Lower leg skin (tissue), 4 donors: ENCODE results near the gene CTRL. TPM values are rescaled to one million over a fixed set of nuclear protein-coding genes. Genes with fewer than 3 reads are reported as not detected.

Experiments
- DNase-seq, 2 donors: peaks; one replicate each; pipeline ENCODE4 v3.0.0-alpha.2; 2019; ENCODE audit warnings: low spot score in 2 of 2
- H3K4me3 ChIP-seq: fragments of 200-600 bp; sonication (generic); 2 replicates; pipeline ENCODE4 v1.5.1; 2017; ENCODE audit warnings: mild to moderate bottlenecking, low read depth; ENCODE audit not compliant: poor library complexity, severe bottlenecking
- POLR2A ChIP-seq, 2 donors: fragments of 450-650 bp; IDR thresholded peaks; one replicate each; pipeline ENCODE4 v1.6.1; 2016 to 2017; ENCODE audit warnings: antibody characterized with exemption in 2 of 2, mild to moderate bottlenecking in 1 of 2, moderate library complexity in 1 of 2
- WGBS, 2 donors: methylation state at CpG; one replicate each; pipeline ENCODE4 v1.1.5; 2018; 5-methylcytosine and 5-hydroxymethylcytosine counted together
- intact Hi-C: fragments of 100-400 bp; cut with DNase I; formaldehyde crosslinking; loops from one replicate; pipeline ENCODE4 v1.15.0; 2023; ENCODE audit warnings: low total_unique reads
- total RNA-seq, 4 donors: library from RNA; depleted of rRNA; stranded (reverse); fragments of >200 nt; gene quantifications; one replicate each; pipeline ENCODE4 v1.1.0, GENCODE V29; 2016
- TF ChIP-seq, protein P1 (sequence below), 3 donors: fragments of 450-650 bp; IDR thresholded peaks; one replicate each; pipeline ENCODE4 v1.5.1; 2016; ENCODE audit warnings: antibody characterized with exemption in 3 of 3, mild to moderate bottlenecking in 3 of 3, moderate library complexity in 2 of 3

CTRL gene
- total RNA-seq, 4 donors from 2014 or later, result 0.84 to 1.7 TPM; not detected in 2

DNA sequence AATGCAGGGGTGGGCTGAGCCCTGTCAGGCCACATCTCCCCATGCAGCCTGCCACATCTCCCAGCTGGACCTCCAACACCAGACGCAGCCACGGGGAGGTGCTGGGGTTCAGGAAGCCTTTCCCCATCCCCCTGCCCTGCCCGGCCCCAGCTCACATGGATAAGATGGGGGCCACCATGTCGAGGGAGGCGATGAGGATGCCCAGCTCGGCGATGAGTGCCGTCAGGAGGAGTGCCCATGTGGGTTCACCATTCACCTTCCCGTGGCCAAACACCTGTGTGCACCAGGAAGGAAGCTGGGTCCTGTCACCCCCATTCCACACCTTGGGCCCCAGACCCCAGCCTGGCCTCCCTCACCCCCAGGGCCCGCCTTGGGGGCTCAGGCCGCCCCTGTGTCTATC lies 18.0 kb upstream of the CTRL start:
- TF ChIP-seq, protein P1, sequence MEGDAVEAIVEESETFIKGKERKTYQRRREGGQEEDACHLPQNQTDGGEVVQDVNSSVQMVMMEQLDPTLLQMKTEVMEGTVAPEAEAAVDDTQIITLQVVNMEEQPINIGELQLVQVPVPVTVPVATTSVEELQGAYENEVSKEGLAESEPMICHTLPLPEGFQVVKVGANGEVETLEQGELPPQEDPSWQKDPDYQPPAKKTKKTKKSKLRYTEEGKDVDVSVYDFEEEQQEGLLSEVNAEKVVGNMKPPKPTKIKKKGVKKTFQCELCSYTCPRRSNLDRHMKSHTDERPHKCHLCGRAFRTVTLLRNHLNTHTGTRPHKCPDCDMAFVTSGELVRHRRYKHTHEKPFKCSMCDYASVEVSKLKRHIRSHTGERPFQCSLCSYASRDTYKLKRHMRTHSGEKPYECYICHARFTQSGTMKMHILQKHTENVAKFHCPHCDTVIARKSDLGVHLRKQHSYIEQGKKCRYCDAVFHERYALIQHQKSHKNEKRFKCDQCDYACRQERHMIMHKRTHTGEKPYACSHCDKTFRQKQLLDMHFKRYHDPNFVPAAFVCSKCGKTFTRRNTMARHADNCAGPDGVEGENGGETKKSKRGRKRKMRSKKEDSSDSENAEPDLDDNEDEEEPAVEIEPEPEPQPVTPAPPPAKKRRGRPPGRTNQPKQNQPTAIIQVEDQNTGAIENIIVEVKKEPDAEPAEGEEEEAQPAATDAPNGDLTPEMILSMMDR (IDR thresholded peaks at IDR 0.05), result no peak
- TF ChIP-seq POLR2A (IDR thresholded peaks at IDR 0.05), result no peak
- 91 to 92% methylated on average over 11 of the region's 11 CpGs for WGBS, 2 donors
- no peak overlapping the region for H3K4me3 ChIP-seq
- DNase-seq, result no peak
- intact Hi-C loops, result no loop called here

DNA sequence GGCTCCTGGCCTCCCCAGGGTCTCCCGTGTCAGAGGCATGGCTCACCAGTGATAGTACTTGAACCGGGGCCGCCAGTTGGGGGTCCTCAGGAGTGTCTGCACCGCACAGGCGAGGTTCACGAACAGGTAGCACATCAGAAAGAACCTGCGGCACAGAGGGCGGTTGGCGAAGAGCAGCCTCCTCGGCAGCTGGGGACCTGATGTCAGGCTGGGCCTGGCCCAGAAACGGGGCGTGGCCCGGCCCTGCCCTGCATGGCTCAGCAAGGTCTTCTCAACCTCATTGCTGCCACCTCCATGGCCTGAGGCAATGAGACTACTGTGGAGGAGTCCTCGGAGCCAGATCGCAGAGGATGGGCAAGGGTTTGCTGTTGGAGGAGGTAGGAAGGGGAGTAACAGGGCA lies 16.4 kb upstream of the CTRL start:
- intact Hi-C loops, result no loop called here
- no peak for DNase-seq
- WGBS, 2 donors, result 70 to 77% methylated on average over 15 of the region's 15 CpGs

GRCh38 chr16:67946966-67947558 lies 15.4 kb upstream of the CTRL start:
- intact Hi-C loops, result no loop called here
- DNase-seq, result no peak
- TF ChIP-seq, protein P1 (IDR thresholded peaks at IDR 0.05), result no peak
- TF ChIP-seq POLR2A (IDR thresholded peaks at IDR 0.05), result no peak
- 92 to 93% methylated on average over 23 to 28 of the region's 28 CpGs for WGBS, 2 donors
- no peak overlapping the region for H3K4me3 ChIP-seq

More for the DNA sequence above, 16.4 kb upstream of the CTRL start:
- no peak overlapping the region for H3K4me3 ChIP-seq
- TF ChIP-seq, protein P1 (IDR thresholded peaks at IDR 0.05), result no peak
- no peak for TF ChIP-seq POLR2A (IDR thresholded peaks at IDR 0.05)

DNA sequence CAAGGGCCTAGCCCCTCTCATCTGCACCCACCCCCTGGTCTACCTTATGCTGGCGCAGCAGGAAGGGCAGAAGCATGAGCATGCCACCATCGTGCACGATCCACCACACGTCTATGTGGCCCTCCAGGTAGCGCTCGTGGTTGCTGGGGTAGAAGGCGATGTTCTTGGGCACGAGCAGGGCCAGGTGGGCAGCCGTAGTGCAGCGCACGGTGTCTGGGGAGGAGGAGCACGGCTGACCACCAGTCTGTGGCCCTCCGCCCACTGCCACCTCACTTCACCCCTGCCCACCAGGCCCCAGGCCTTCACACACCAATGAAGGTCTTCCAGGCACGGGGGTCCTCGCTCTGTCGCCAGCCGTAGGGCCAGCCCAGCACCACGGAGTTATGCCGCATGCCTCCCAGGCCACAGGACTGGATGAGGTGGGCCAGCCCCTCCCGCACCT lies 14.5 kb upstream of the CTRL start:
- intact Hi-C loops, result no loop called here
- H3K4me3 ChIP-seq, result no peak overlapping the region
- 92 to 94% methylated on average over 19 to 20 of the region's 20 CpGs for WGBS, 2 donors
- no peak for DNase-seq
- TF ChIP-seq, protein P1 (IDR thresholded peaks at IDR 0.05), result no peak
- no peak for TF ChIP-seq POLR2A (IDR thresholded peaks at IDR 0.05)

DNA sequence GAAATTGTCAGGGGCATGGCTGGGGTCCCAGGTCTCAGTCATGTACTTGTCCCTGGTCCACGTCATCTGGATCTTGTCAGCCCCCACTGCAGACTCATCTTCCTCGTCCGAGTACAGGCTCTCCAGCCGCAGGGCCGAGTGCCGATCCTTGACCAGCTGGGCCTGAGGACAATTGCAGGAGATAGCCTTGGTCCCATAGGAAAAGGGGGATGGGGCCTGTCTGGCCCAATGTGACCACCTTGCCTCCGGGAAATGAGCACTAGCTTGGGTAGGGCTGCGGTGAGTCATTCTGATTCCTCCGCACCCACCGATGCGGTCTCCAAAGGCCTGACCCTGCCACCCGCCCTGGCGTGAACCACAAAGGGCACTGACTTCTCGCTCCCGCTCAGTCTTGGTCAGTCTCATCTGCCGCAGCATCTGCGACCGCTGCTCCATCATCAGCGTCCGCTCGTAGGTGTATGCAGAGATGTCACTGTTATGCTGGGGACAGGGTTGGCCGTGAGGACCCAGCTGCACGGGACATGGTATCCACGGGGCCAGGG lies 13.8 kb upstream of the CTRL start:
- H3K4me3 ChIP-seq, result no peak overlapping the region
- WGBS, 2 donors, result 83 to 85% methylated on average over 24 of the region's 24 CpGs
- intact Hi-C loops, result no loop called here

More for the DNA sequence above, 13.8 kb upstream of the CTRL start:
- DNase-seq, result no peak
- no peak for TF ChIP-seq POLR2A (IDR thresholded peaks at IDR 0.05)
- TF ChIP-seq, protein P1 (IDR thresholded peaks at IDR 0.05), result no peak
